SK-N-SH (cell line): ENCODE data around the gene SLC22A5. TPM values are rescaled to one million over a fixed set of nuclear protein-coding genes. Genes with fewer than 3 reads are reported as not detected.

Experiments
- CTCF ChIA-PET: fragments of 300-600, 350-600 bp; formaldehyde crosslinking; extraction: SDS; loops from one replicate; lab custom pipeline; 2021; lab: Yijun Ruan, JAX
- POLR2A ChIA-PET: fragments of 350-600 bp; sonication (Branson Sonifier 250); formaldehyde crosslinking; extraction: SDS; loops from one replicate; lab custom pipeline; 2020; ENCODE audit warnings: antibody characterized with exemption, inconsistent platforms; lab: Yijun Ruan, JAX
- DNase-seq: peaks from one replicate; pipeline ENCODE4 v3.0.0; 2012
- H2AFZ ChIP-seq: fragments of 200-600 bp; sonication (generic); 2 replicates; pipeline ENCODE4 v1.8.1; 2016; ENCODE audit warnings: antibody characterized with exemption, mild to moderate bottlenecking, low read depth
- H3F3A ChIP-seq: fragments of 200-600 bp; sonication (generic); replicated peaks from 2 replicates; pipeline ENCODE3; 2016; ENCODE audit warnings: antibody characterized with exemption, mild to moderate bottlenecking; ENCODE audit not compliant: insufficient read depth
- H3K27ac ChIP-seq, 2 experiments: fragments of 200-500 bp in 1 of 2; fragments of 200-600 bp in 1 of 2; sonication (Bioruptor generic) in 1 of 2; sonication (generic), shearing (Covaris generic) in 1 of 2; 2 replicates each; pipeline versions ENCODE4 v1.5.1 to v1.6.1; 2014 to 2016; ENCODE audit warnings: low read depth in 2 of 2, inconsistent platforms in 1 of 2, low read length in 1 of 2, mild to moderate bottlenecking in 1 of 2, mixed read lengths in 1 of 2
- H3K27me3 ChIP-seq: fragments of 200-600 bp; sonication (generic), shearing (Covaris generic); 2 replicates; pipeline ENCODE4 v1.6.1; 2016; ENCODE audit warnings: mixed run types; ENCODE audit not compliant: insufficient read depth
- H3K36me3 ChIP-seq, 2 experiments: fragments of 200-500 bp in 1 of 2; fragments of 200-600 bp in 1 of 2; sonication (Bioruptor generic) in 1 of 2; sonication (generic) in 1 of 2; replicated peaks in 1 of 2; 2 replicates each; pipeline versions ENCODE3 to v1.5.1; 2014 to 2016; ENCODE audit warnings: low read length in 1 of 2, mild to moderate bottlenecking in 1 of 2; ENCODE audit not compliant: insufficient read depth in 2 of 2, control insufficient read depth in 1 of 2
- H3K4me1 ChIP-seq, 2 experiments: fragments of 200-500 bp in 1 of 2; fragments of 200-600 bp in 1 of 2; sonication (Bioruptor generic) in 1 of 2; sonication (generic), shearing (Covaris generic) in 1 of 2; 2 replicates each; pipeline versions ENCODE4 v1.5.1 to v1.6.1; 2014 to 2016; ENCODE audit warnings: low read depth in 1 of 2, low read length in 1 of 2, mixed run types in 1 of 2; ENCODE audit not compliant: insufficient read depth in 2 of 2, control insufficient read depth in 1 of 2
- H3K4me2 ChIP-seq: fragments of 200-600 bp; sonication (generic), shearing (Covaris generic); 2 replicates; pipeline ENCODE4 v1.6.1; 2017; ENCODE audit warnings: mixed run types
- H3K4me3 ChIP-seq, 2 experiments: fragments of 200-500 bp in 1 of 2; fragments of 200-600 bp in 1 of 2; sonication (Bioruptor generic) in 1 of 2; sonication (generic), shearing (Covaris generic) in 1 of 2; 2 replicates each; pipeline versions ENCODE4 v1.5.1 to v1.8.1; 2014 to 2016; ENCODE audit warnings: low read depth in 2 of 2, inconsistent platforms in 1 of 2, low read length in 1 of 2, mild to moderate bottlenecking in 1 of 2, mixed read lengths in 1 of 2, moderate library complexity in 1 of 2
- H3K79me2 ChIP-seq: fragments of 200-600 bp; sonication (generic); 2 replicates; pipeline ENCODE4 v1.8.1; 2017; ENCODE audit warnings: mild to moderate bottlenecking; ENCODE audit not compliant: insufficient read depth
- H3K9ac ChIP-seq: fragments of 200-600 bp; sonication (generic); 2 replicates; pipeline ENCODE4 v1.6.1; 2017; ENCODE audit warnings: mixed run types
- H3K9me2 ChIP-seq: fragments of 200-600 bp; sonication (generic); 2 replicates; pipeline ENCODE4 v1.6.1; 2017; ENCODE audit warnings: mixed run types
- H3K9me3 ChIP-seq: fragments of 200-600 bp; sonication (generic); 2 replicates; pipeline ENCODE4 v1.6.1; 2017; ENCODE audit warnings: mixed run types, mild to moderate bottlenecking, moderate library complexity
- H4K20me1 ChIP-seq: fragments of 200-600 bp; sonication (generic); 2 replicates; pipeline ENCODE4 v1.6.1; 2017; ENCODE audit warnings: mild to moderate bottlenecking, mixed run types; ENCODE audit not compliant: insufficient read depth
- ELF1 ChIP-seq: IDR thresholded peaks from 2 replicates; pipeline ENCODE4 v1.4.0; 2012
- EP300 ChIP-seq, 2 experiments: IDR thresholded peaks; 2 replicates each; pipeline versions ENCODE4 v1.4.0 to v1.6.1; 2012; ENCODE audit warnings: borderline replicate concordance in 1 of 2, low read depth in 1 of 2, low read length in 1 of 2
- FOXM1 ChIP-seq: IDR thresholded peaks from 2 replicates; pipeline ENCODE4 v1.4.0; 2012; ENCODE audit warnings: low read depth, mild to moderate bottlenecking
- GABPA ChIP-seq: IDR thresholded peaks from 2 replicates; pipeline ENCODE4 v1.4.0; 2012; ENCODE audit warnings: low read depth, mild to moderate bottlenecking
- JUND ChIP-seq: IDR thresholded peaks from 2 replicates; pipeline ENCODE4 v1.4.0; 2012
- MEF2A ChIP-seq: IDR thresholded peaks from 2 replicates; pipeline ENCODE4 v1.4.0; 2012; ENCODE audit warnings: low read depth, borderline replicate concordance
- NRF1 ChIP-seq: IDR thresholded peaks from 2 replicates; pipeline ENCODE4 v1.6.1; 2012; ENCODE audit warnings: low read depth, mild to moderate bottlenecking, low read length
- POLR2AphosphoS5 ChIP-seq: IDR thresholded peaks from 2 replicates; pipeline ENCODE4 v1.6.1; 2012; ENCODE audit warnings: low read depth, low read length
- RAD21 ChIP-seq: IDR thresholded peaks from 2 replicates; pipeline ENCODE4 v1.6.1; 2012; ENCODE audit warnings: mild to moderate bottlenecking, low read length
- RFX5 ChIP-seq: IDR thresholded peaks from 2 replicates; pipeline ENCODE4 v1.6.1; 2012; ENCODE audit warnings: mild to moderate bottlenecking, improper control_type of control experiment, low read length
- SIN3A ChIP-seq: IDR thresholded peaks from 2 replicates; pipeline ENCODE4 v1.6.1; 2012; ENCODE audit warnings: low read depth, mild to moderate bottlenecking, low read length, moderate library complexity, borderline replicate concordance
- SMC3 ChIP-seq: IDR thresholded peaks from 2 replicates; pipeline ENCODE4 v1.6.1; 2012; ENCODE audit warnings: low read depth, low read length, improper control_type of control experiment
- TEAD4 ChIP-seq: IDR thresholded peaks from 2 replicates; pipeline ENCODE4 v1.4.0; 2012; ENCODE audit warnings: mild to moderate bottlenecking, borderline replicate concordance; ENCODE audit not compliant: insufficient read depth
- WGBS: methylation state at CpG from one replicate; pipeline ENCODE4 v1.1.6; 2017; ENCODE audit warnings: low lambda C conversion rate; 5-methylcytosine and 5-hydroxymethylcytosine counted together
- polyA plus RNA-seq, 3 experiments: library from polyadenylated mRNA; depleted of rRNA; stranded (reverse); fragments of >200 nt; gene quantifications; 2 replicates each; pipeline ENCODE4 v1.2.3, GENCODE V29; 2012
- TF ChIP-seq, protein P1 (sequence below): IDR thresholded peaks from 2 replicates; pipeline ENCODE4 v1.4.0; 2012; ENCODE audit warnings: low read depth, borderline replicate concordance
- TF ChIP-seq, protein P2 (sequence below): fragments of 150-350 bp; IDR thresholded peaks from 2 replicates; pipeline ENCODE4 v1.6.1; 2016; ENCODE audit warnings: mild to moderate bottlenecking, low read depth, low read length
- TF ChIP-seq, protein P3 (sequence below): IDR thresholded peaks from 2 replicates; pipeline ENCODE4 v1.4.0; 2012; ENCODE audit warnings: low read depth
- TF ChIP-seq, protein P4 (sequence below): IDR thresholded peaks from 2 replicates; pipeline ENCODE4 v1.4.0; 2012; ENCODE audit warnings: low read depth, borderline replicate concordance
- TF ChIP-seq, protein P5 (sequence below): fragments of 200-600 bp; sonication (generic); IDR thresholded peaks from 2 replicates; pipeline ENCODE4 v1.6.1; 2017; ENCODE audit warnings: antibody characterized with exemption, mild to moderate bottlenecking, moderate library complexity

Gene SLC22A5
- polyA plus RNA-seq, 1 of the 3 experiments (the other 2 are of a cell fraction) = 8.3 TPM

DNA sequence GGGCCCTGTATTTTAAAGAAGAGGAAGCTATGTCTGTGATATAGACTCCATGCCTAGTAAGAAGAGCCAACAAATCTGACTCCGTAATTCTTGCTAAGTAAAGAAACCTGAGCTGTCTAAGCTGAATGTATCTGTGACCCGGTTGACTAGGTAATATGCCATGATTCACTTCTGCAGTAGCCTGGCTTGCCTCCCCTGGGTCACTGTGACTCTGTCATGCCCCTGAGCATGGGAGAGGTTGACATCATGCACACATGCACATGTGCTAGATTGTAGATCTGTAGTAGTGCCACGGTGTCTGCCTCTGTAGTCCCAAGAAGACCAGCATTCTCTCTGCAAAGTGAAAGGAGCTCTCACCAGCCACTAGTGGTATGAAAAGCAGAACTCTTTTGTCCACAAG is 9.1 kb downstream of the SLC22A5 start:
- no peak overlapping the region for H3K4me2 ChIP-seq
- no peak for DNase-seq
- no peaks in the 10 kb centered on the region for H3K9me3 ChIP-seq
- H3K9me2 ChIP-seq = no peaks in the 10 kb centered on the region
- H3K79me2 ChIP-seq = no peaks in the 10 kb centered on the region
- no peaks in the 10 kb centered on the region for H3F3A ChIP-seq
- H3K36me3 ChIP-seq = peaks cover 0 to 9% of the 10 kb centered on the region in 2 experiments
- H3K27me3 ChIP-seq = no peaks in the 10 kb centered on the region
- H3K4me3 ChIP-seq = no peak overlapping the region
- CTCF ChIA-PET = interaction anchor here (1.0 to 1.6 kb wide), 2 partner anchors 111 to 123 kb away, joined by 4 to 9 read pairs; no protein-coding TSS in a partner anchor
- no peak overlapping the region for H2AFZ ChIP-seq
- POLR2A ChIA-PET = interaction anchor here (0.6 kb wide), 1 partner anchor 442 kb away, joined by 4 read pairs; no protein-coding TSS in a partner anchor
- H3K4me1 ChIP-seq = no peaks in the 10 kb centered on the region; a peak in 1 of 4 replicates
- no peaks in the 10 kb centered on the region for H4K20me1 ChIP-seq
- TF ChIP-seq NRF1 = no peak
- TF ChIP-seq SMC3 = no peak
- TF ChIP-seq, protein P1, sequence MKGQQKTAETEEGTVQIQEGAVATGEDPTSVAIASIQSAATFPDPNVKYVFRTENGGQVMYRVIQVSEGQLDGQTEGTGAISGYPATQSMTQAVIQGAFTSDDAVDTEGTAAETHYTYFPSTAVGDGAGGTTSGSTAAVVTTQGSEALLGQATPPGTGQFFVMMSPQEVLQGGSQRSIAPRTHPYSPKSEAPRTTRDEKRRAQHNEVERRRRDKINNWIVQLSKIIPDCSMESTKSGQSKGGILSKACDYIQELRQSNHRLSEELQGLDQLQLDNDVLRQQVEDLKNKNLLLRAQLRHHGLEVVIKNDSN = no peak
- no peak for TF ChIP-seq ELF1
- TF ChIP-seq, protein P2, sequence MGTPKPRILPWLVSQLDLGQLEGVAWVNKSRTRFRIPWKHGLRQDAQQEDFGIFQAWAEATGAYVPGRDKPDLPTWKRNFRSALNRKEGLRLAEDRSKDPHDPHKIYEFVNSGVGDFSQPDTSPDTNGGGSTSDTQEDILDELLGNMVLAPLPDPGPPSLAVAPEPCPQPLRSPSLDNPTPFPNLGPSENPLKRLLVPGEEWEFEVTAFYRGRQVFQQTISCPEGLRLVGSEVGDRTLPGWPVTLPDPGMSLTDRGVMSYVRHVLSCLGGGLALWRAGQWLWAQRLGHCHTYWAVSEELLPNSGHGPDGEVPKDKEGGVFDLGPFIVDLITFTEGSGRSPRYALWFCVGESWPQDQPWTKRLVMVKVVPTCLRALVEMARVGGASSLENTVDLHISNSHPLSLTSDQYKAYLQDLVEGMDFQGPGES = no peak
- TF ChIP-seq, protein P3, sequence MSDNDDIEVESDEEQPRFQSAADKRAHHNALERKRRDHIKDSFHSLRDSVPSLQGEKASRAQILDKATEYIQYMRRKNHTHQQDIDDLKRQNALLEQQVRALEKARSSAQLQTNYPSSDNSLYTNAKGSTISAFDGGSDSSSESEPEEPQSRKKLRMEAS = no peak
- TF ChIP-seq RAD21 = no peak
- TF ChIP-seq SIN3A = no peak
- TF ChIP-seq EP300 (IDR thresholded peaks at IDR 0.05; ENCODE audit: borderline replicate concordance in 1 of 2, low read depth in 1 of 2, low read length in 1 of 2) = no peak
- no peak for TF ChIP-seq POLR2AphosphoS5
- TF ChIP-seq, protein P4, sequence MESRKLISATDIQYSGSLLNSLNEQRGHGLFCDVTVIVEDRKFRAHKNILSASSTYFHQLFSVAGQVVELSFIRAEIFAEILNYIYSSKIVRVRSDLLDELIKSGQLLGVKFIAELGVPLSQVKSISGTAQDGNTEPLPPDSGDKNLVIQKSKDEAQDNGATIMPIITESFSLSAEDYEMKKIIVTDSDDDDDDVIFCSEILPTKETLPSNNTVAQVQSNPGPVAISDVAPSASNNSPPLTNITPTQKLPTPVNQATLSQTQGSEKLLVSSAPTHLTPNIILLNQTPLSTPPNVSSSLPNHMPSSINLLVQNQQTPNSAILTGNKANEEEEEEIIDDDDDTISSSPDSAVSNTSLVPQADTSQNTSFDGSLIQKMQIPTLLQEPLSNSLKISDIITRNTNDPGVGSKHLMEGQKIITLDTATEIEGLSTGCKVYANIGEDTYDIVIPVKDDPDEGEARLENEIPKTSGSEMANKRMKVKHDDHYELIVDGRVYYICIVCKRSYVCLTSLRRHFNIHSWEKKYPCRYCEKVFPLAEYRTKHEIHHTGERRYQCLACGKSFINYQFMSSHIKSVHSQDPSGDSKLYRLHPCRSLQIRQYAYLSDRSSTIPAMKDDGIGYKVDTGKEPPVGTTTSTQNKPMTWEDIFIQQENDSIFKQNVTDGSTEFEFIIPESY = no peak
- TF ChIP-seq GABPA = no peak
- no peak for TF ChIP-seq MEF2A
- no peak for TF ChIP-seq JUND
- TF ChIP-seq, all 33 proteins: peak for 0
- 67% methylated on average over 3 of the region's 3 CpGs for WGBS
- no peak overlapping the region for H3K27ac ChIP-seq
- no peak overlapping the region for H3K9ac ChIP-seq

DNA sequence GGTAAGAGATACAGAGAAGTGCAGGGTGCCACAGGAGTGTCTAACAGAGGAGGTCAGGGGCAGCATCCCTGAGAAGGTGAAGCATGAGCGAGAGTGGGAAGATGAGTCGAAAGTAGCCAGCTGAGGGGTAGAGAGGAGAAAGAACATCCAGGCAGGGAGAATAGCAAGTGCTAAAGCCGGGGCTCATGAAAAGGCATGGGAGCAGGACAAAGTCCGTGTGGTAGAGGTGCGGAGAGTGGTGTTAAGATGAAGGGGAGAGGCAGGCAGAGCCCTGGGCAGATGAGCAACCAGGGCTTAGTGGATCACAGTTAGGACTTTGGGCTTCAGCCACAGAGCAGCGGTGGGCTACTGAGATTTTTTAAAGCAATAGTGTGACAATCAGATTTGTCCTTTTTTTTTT is 10.5 kb downstream of the SLC22A5 start:
- Histone ChIP-seq H3K9me3 (no peaks in the 10 kb centered on the region), H2AFZ (no peak overlapping the region), H3K4me3 (no peak overlapping the region), H3K36me3 (peaks cover 0 to 20% of the 10 kb centered on the region in 2 experiments), H3F3A (no peaks in the 10 kb centered on the region), H3K9me2 (no peaks in the 10 kb centered on the region), H3K4me2 (no peak overlapping the region), H3K4me1 (peaks cover 0 to 1% of the 10 kb centered on the region in 2 experiments; a peak in 1 of 4 replicates), H3K27me3 (no peaks in the 10 kb centered on the region), H4K20me1 (no peaks in the 10 kb centered on the region), H3K79me2 (no peaks in the 10 kb centered on the region), H3K27ac (no peak overlapping the region), H3K9ac (no peak overlapping the region)
- DNase-seq = no peak
- 96% methylated on average over 6 of the region's 6 CpGs for WGBS
- CTCF ChIA-PET = interaction anchor here (1.4 to 1.5 kb wide), 2 partner anchors 87 to 200 kb away, joined by 3 to 4 read pairs; no protein-coding TSS in a partner anchor
- POLR2A ChIA-PET = no interaction called here
- TF ChIP-seq, protein P2 = no peak
- TF ChIP-seq, protein P5, sequence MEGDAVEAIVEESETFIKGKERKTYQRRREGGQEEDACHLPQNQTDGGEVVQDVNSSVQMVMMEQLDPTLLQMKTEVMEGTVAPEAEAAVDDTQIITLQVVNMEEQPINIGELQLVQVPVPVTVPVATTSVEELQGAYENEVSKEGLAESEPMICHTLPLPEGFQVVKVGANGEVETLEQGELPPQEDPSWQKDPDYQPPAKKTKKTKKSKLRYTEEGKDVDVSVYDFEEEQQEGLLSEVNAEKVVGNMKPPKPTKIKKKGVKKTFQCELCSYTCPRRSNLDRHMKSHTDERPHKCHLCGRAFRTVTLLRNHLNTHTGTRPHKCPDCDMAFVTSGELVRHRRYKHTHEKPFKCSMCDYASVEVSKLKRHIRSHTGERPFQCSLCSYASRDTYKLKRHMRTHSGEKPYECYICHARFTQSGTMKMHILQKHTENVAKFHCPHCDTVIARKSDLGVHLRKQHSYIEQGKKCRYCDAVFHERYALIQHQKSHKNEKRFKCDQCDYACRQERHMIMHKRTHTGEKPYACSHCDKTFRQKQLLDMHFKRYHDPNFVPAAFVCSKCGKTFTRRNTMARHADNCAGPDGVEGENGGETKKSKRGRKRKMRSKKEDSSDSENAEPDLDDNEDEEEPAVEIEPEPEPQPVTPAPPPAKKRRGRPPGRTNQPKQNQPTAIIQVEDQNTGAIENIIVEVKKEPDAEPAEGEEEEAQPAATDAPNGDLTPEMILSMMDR = no peak
- TF ChIP-seq TEAD4 (no peak), MEF2A (no peak), RFX5 (no peak), FOXM1 (no peak), SIN3A (no peak), EP300 (IDR thresholded peaks at IDR 0.05; ENCODE audit: borderline replicate concordance in 1 of 2, low read depth in 1 of 2, low read length in 1 of 2) (no peak), GABPA (no peak)
- TF ChIP-seq, protein P1 = no peak
